GM19035 (cell line): ENCODE measurements around the gene ALS2.

Source experiments
- ATAC-seq: cut with Tn5 transposase; IDR thresholded peaks from one replicate; pipeline ENCODE4 v1.9.1; 2021; ENCODE audit not compliant: unreplicated experiment

The ALS2 gene

GRCh38 chr2:201758234-201758633 is 22.5 kb downstream of the ALS2 start:
- no peak for ATAC-seq

- ATAC-seq: no peak
These were observed 25.9 kb downstream of the ALS2 start for GRCh38 chr2:201754717-201755415.

GRCh38 chr2:201751566-201751965 is 29.2 kb downstream of the ALS2 start:
- no peak for ATAC-seq

GRCh38 chr2:201746551-201746950 is 34.2 kb downstream of the ALS2 start:
- no peak for ATAC-seq

GRCh38 chr2:201735486-201735885 is 45.2 kb downstream of the ALS2 start:
- no peak for ATAC-seq

GRCh38 chr2:201734111-201734510 is 46.6 kb downstream of the ALS2 start:
- ATAC-seq: no peak

- no peak for ATAC-seq
These were observed 47.2 kb downstream of the ALS2 start for GRCh38 chr2:201733544-201733943.

- no peak for ATAC-seq
These were observed 50.0 kb downstream of the ALS2 start for GRCh38 chr2:201730651-201731285.

- ATAC-seq: no peak
These were observed 65.3 kb downstream of the ALS2 start for GRCh38 chr2:201715459-201715858.

GRCh38 chr2:201712726-201713125 is 68.0 kb downstream of the ALS2 start:
- ATAC-seq: no peak

GRCh38 chr2:201709747-201710146 is 71.0 kb downstream of the ALS2 start:
- ATAC-seq: no peak

GRCh38 chr2:201709049-201709448 is 71.7 kb downstream of the ALS2 start:
- no peak for ATAC-seq

- no peak for ATAC-seq
These were observed 73.0 kb downstream of the ALS2 start for GRCh38 chr2:201707753-201708152.

GRCh38 chr2:201707142-201707541 is 73.6 kb downstream of the ALS2 start:
- no peak for ATAC-seq

- no peak for ATAC-seq
These were observed 76.2 kb downstream of the ALS2 start for GRCh38 chr2:201704536-201704935.

- no peak for ATAC-seq
These were observed 79.1 kb downstream of the ALS2 start for GRCh38 chr2:201701646-201702045.

GRCh38 chr2:201699416-201699815 is 81.3 kb downstream of the ALS2 start:
- ATAC-seq: no peak

- no peak for ATAC-seq
These were observed 82.0 kb downstream of the ALS2 start, which contains the start of gene MPP4 for GRCh38 chr2:201698588-201699226. Gene MPP4, minus strand, starts transcription at chr2:201698644. Its CDS starts 4,690 bp downstream, at chr2:201693954.

GRCh38 chr2:201697899-201698298 is 82.8 kb downstream of the ALS2 start:
- no peak for ATAC-seq

GRCh38 chr2:201696151-201696659 is 84.5 kb downstream of the ALS2 start:
- ATAC-seq: no peak

GRCh38 chr2:201685156-201685555 is 95.6 kb downstream of the ALS2 start:
- ATAC-seq: no peak

GRCh38 chr2:201680743-201681142 is 100.0 kb downstream of the ALS2 start:
- ATAC-seq: no peak
